HFFc6 (cell line): ENCODE measurements around the gene MSGN1. TPM values are rescaled to one million over a fixed set of nuclear protein-coding genes. Genes with fewer than 3 reads are reported as not detected.

Experiments
- DNase-seq: peaks from one replicate; pipeline ENCODE4 v3.0.0-alpha.2; 2018
- H3K27ac Mint-ChIP-seq: 2 replicates; pipeline ENCODE4 v1.8.0; 2020; ENCODE audit warnings: mild to moderate bottlenecking, mixed read lengths
- H3K27me3 Mint-ChIP-seq: 2 replicates; pipeline ENCODE4 v1.8.0; 2021; ENCODE audit warnings: mild to moderate bottlenecking, moderate library complexity, mixed read lengths; ENCODE audit not compliant: insufficient read depth
- H3K36me3 Mint-ChIP-seq: 2 replicates; pipeline ENCODE4 v1.8.0; 2021; ENCODE audit warnings: low read depth, mixed read lengths
- H3K4me1 Mint-ChIP-seq: 2 replicates; pipeline ENCODE4 v1.8.0; 2020; ENCODE audit warnings: low read depth, mixed read lengths
- H3K4me3 Mint-ChIP-seq: 2 replicates; pipeline ENCODE4 v1.8.0; 2020; ENCODE audit warnings: mild to moderate bottlenecking, moderate library complexity, mixed read lengths
- H3K9me3 Mint-ChIP-seq: 2 replicates; pipeline ENCODE4 v1.8.0; 2020; ENCODE audit warnings: mild to moderate bottlenecking, mixed read lengths
- total RNA-seq, 6 experiments: library from RNA; stranded (reverse); fragmentation: NEBNext Ultra II Directional; extraction: Animal tissue kit (Norgen Biotek cat#: 25700); gene quantifications; 2 replicates in 1 of 6; 3 replicates in 5 of 6; pipeline ENCODE4 v1.2.3, GENCODE V29; 2021
- TF ChIP-seq, protein P1 (sequence below): fragments of 200-600 bp; sonication (generic); IDR thresholded peaks from 2 replicates; pipeline ENCODE4 v1.5.0; 2021; ENCODE audit warnings: antibody characterized with exemption, mild to moderate bottlenecking

Gene MSGN1
- total RNA-seq, 6 experiments from 2014 or later, result not detected

- Mint-ChIP-seq H3K27ac (no peak overlapping the region), H3K9me3 (no peaks in the 10 kb centered on the region), H3K27me3 (peaks cover 5% of the 10 kb centered on the region; the same call in 1 of the 2 replicates), H3K36me3 (no peaks in the 10 kb centered on the region), H3K4me3 (no peak overlapping the region), H3K4me1 (no peaks in the 10 kb centered on the region)
- no peak for DNase-seq
- TF ChIP-seq, protein P1, sequence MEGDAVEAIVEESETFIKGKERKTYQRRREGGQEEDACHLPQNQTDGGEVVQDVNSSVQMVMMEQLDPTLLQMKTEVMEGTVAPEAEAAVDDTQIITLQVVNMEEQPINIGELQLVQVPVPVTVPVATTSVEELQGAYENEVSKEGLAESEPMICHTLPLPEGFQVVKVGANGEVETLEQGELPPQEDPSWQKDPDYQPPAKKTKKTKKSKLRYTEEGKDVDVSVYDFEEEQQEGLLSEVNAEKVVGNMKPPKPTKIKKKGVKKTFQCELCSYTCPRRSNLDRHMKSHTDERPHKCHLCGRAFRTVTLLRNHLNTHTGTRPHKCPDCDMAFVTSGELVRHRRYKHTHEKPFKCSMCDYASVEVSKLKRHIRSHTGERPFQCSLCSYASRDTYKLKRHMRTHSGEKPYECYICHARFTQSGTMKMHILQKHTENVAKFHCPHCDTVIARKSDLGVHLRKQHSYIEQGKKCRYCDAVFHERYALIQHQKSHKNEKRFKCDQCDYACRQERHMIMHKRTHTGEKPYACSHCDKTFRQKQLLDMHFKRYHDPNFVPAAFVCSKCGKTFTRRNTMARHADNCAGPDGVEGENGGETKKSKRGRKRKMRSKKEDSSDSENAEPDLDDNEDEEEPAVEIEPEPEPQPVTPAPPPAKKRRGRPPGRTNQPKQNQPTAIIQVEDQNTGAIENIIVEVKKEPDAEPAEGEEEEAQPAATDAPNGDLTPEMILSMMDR, result no peak
Observed at GRCh38 chr2:17864676-17865075, 48.4 kb downstream of the MSGN1 start.

DNA sequence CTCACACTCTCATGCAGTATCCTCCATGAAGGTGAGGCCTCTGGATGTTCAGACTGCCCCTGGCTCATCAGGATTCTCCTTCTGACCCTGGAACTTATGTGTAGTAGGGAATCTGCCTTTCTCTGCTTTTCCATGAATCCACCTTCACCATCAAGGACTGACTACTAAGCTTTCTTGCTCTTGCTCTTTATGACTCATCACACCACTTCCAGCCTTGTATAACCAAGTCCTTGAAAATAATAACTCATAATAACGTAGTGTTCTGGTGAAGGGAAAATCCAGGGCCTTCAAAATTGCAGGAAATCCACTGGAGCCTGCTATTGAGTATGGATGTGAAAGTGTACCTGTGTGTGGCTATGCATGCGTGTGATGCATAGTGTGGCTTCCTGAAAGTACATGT, 50.9 kb downstream of the MSGN1 start:
- TF ChIP-seq, protein P1, result no peak
- no peak for DNase-seq
- Mint-ChIP-seq H3K27ac (no peak overlapping the region), H3K36me3 (no peaks in the 10 kb centered on the region), H3K4me1 (no peaks in the 10 kb centered on the region), H3K9me3 (no peaks in the 10 kb centered on the region), H3K4me3 (no peak overlapping the region), H3K27me3 (peaks cover 10% of the 10 kb centered on the region)

Other genes with a start within 250 kb of the MSGN1 start
- 10 to 100 TPM; 13.4 to 17.6 (median 16.6) TPM for gene SMC6, start 62.6 kb upstream of the MSGN1 start, total RNA-seq
- 10 to 100 TPM in 5 of 6 experiments, 1 to 10 TPM in 1; 9.8 to 16.5 (median 13.1) TPM for gene GEN1, start 62.3 kb upstream of the MSGN1 start, total RNA-seq
- 1 to 10 TPM in 4 of 6 experiments, under 1 TPM in 2; 0.83 to 2.1 (median 1.3) TPM for gene KCNS3, start 62.2 kb downstream of the MSGN1 start, total RNA-seq